GM12864 (cell line): ENCODE data around the gene FAM83F.

Experiments used
- DNase-seq: peaks from one replicate; pipeline ENCODE4 v3.0.0-alpha.2; 2011; ENCODE audit warnings: low read depth
- H3K4me3 ChIP-seq: 2 replicates; pipeline ENCODE4 v1.5.1; 2011; ENCODE audit warnings: mild to moderate bottlenecking, low read depth, low read length, control low read depth
- CTCF ChIP-seq: IDR thresholded peaks from 2 replicates; pipeline ENCODE4 v1.5.1; 2011; ENCODE audit warnings: low read depth, mild to moderate bottlenecking, moderate library complexity, low read length, control low read depth, inconsistent platforms; ENCODE audit errors: missing control alignments

The FAM83F gene

GRCh38 chr22:39952347-39952746 lies 42.4 kb upstream of the FAM83F start:
- no peak for DNase-seq
- TF ChIP-seq CTCF, result no peak
- no peak overlapping the region for H3K4me3 ChIP-seq

- DNase-seq, result no peak
- H3K4me3 ChIP-seq, result no peak overlapping the region
- no peak for TF ChIP-seq CTCF
Measured at GRCh38 chr22:39953101-39953500, 41.7 kb upstream of the FAM83F start.

- DNase-seq, result no peak
- TF ChIP-seq CTCF, result no peak
Measured at GRCh38 chr22:39954584-39955055, 40.1 kb upstream of the FAM83F start.

GRCh38 chr22:39955675-39956074 lies 39.1 kb upstream of the FAM83F start:
- no peak for TF ChIP-seq CTCF
- no peak for DNase-seq
- no peak overlapping the region for H3K4me3 ChIP-seq

More at GRCh38 chr22:39954584-39955055, 40.1 kb upstream of the FAM83F start:
- H3K4me3 ChIP-seq, result no peak overlapping the region

GRCh38 chr22:39956932-39957664 lies 37.7 kb upstream of the FAM83F start:
- DNase-seq, result peak; percentile 68

GRCh38 chr22:39958009-39958711 lies 36.6 kb upstream of the FAM83F start:
- H3K4me3 ChIP-seq, result no peak overlapping the region
- no peak for TF ChIP-seq CTCF
- DNase-seq, result no peak

More at GRCh38 chr22:39956932-39957664, 37.7 kb upstream of the FAM83F start:
- H3K4me3 ChIP-seq, result no peak overlapping the region
- TF ChIP-seq CTCF, result no peak
